Prostate gland (tissue), 2 donors: ENCODE data around the gene CPED1. TPM values are rescaled to one million over a fixed set of nuclear protein-coding genes. Genes with fewer than 3 reads are reported as not detected.
A peak's percentile ranks its signal among the peaks of the same experiment; 100 is the strongest.

Source experiments
- DNase-seq: peaks from one replicate; pipeline ENCODE4 v3.0.0-alpha.2; 2019; ENCODE audit warnings: low spot score
- H3K27ac ChIP-seq, 2 donors: fragments of 200-600 bp; sonication (generic); 2 replicates each; pipeline ENCODE4 v1.5.1; 2017 to 2019
- H3K27me3 ChIP-seq: fragments of 200-600 bp; sonication (generic); replicated peaks from 2 replicates; pipeline ENCODE4 v1.5.1; 2019; ENCODE audit not compliant: insufficient read depth
- H3K36me3 ChIP-seq, 2 donors: fragments of 200-600 bp; sonication (generic); 1 replicate in 1 of 2; 2 replicates in 1 of 2; pipeline versions ENCODE4 v1.5.1 to v1.8.1; 2017 to 2019
- H3K4me1 ChIP-seq: fragments of 200-600 bp; sonication (generic); replicated peaks from 2 replicates; pipeline ENCODE4 v1.5.1; 2019
- H3K4me3 ChIP-seq, 2 donors: fragments of 200-600 bp; sonication (generic); 2 replicates each; pipeline ENCODE4 v1.5.1; 2017 to 2019
- H3K9me3 ChIP-seq: fragments of 200-600 bp; sonication (generic); 2 replicates; pipeline ENCODE4 v1.5.1; 2017
- POLR2A ChIP-seq: fragments of 450-650 bp; IDR thresholded peaks from one replicate; pipeline ENCODE4 v1.6.1; 2016; ENCODE audit warnings: antibody characterized with exemption, mild to moderate bottlenecking
- POLR2AphosphoS5 ChIP-seq: sonication (generic); formaldehyde crosslinking; IDR thresholded peaks from one replicate; pipeline ENCODE4 v1.6.1; 2017; ENCODE audit warnings: antibody characterized with exemption
- WGBS: methylation state at CpG from one replicate; pipeline ENCODE4 v1.1.5; 2018; 5-methylcytosine and 5-hydroxymethylcytosine counted together
- intact Hi-C: fragments of 100-400 bp; cut with DNase I; formaldehyde crosslinking; loops from one replicate; pipeline ENCODE4 v1.14.2; 2022
- total RNA-seq, 2 donors: library from RNA; depleted of rRNA; stranded (reverse); fragments of >200 nt; gene quantifications; one replicate each; pipeline ENCODE4 v1.1.0, GENCODE V29; 2016
- TF ChIP-seq, protein P1 (sequence below), 4 experiments: fragments of 200-600 bp in 2 of 4; fragments of 450-650 bp in 2 of 4; sonication (generic) in 2 of 4; IDR thresholded peaks; 1 replicate in 3 of 4; 2 replicates in 1 of 4; pipeline ENCODE4 v1.5.1; 2016 to 2019; ENCODE audit warnings: antibody characterized with exemption in 4 of 4, mild to moderate bottlenecking in 2 of 4, moderate library complexity in 2 of 4

Gene CPED1
- total RNA-seq: 10 to 100 TPM; 10.7 to 23.3 TPM

DNA sequence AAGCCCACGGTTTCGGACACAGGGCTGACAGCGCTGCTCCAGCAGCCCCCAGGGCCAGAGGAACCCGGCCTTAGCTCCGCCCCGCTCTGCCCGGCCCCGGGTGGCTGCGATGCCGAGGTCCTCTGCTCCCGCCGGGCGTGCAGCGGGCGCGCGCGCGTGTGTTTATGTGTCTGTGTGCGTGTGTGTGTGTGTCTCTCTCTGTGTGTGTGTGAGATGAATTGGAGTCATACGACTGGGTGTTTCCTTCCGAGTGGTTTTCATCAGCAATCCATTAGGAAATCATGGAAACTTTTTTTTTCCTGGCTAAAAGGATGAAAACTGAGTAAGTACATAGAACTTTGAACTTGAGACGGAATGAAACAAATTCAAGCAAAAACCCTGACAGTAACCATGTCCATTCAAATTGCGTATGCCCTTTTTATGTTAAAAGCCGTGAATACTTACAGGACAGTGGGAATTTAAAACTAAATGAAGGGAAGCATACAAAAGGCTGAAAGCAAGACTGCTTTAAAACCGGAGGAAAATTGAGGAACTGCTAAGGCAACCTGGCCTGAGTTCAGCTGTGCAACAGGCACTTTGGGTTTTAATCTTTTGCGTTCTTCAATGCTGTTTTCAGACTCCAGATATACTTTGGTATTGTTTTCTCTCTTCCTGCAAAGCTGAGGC, at the start of gene CPED1:
Gene CPED1, plus strand, starts transcription at position 121 of the 666 bp plus-strand sequence. CDS start 911 bp downstream, outside the sequence.
- Histone ChIP-seq H3K4me1 (no peaks in the 10 kb centered on the region), H3K9me3 (no peaks in the 10 kb centered on the region), H3K27ac (peak within 1 kb of the TSS; percentile 74 to 80), H3K27me3 (no peaks in the 10 kb centered on the region), H3K36me3 (no peaks in the 10 kb centered on the region), H3K4me3 (peak within 1 kb of the TSS; percentile 20 to 25)
- DNase-seq: peak; percentile 29
- TF ChIP-seq POLR2AphosphoS5: peak; percentile 18
- TF ChIP-seq, protein P1, sequence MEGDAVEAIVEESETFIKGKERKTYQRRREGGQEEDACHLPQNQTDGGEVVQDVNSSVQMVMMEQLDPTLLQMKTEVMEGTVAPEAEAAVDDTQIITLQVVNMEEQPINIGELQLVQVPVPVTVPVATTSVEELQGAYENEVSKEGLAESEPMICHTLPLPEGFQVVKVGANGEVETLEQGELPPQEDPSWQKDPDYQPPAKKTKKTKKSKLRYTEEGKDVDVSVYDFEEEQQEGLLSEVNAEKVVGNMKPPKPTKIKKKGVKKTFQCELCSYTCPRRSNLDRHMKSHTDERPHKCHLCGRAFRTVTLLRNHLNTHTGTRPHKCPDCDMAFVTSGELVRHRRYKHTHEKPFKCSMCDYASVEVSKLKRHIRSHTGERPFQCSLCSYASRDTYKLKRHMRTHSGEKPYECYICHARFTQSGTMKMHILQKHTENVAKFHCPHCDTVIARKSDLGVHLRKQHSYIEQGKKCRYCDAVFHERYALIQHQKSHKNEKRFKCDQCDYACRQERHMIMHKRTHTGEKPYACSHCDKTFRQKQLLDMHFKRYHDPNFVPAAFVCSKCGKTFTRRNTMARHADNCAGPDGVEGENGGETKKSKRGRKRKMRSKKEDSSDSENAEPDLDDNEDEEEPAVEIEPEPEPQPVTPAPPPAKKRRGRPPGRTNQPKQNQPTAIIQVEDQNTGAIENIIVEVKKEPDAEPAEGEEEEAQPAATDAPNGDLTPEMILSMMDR (IDR thresholded peaks at IDR 0.05): no peak
- 11% methylated on average over 27 of the region's 27 CpGs for WGBS
- intact Hi-C loops: no loop called here

DNA sequence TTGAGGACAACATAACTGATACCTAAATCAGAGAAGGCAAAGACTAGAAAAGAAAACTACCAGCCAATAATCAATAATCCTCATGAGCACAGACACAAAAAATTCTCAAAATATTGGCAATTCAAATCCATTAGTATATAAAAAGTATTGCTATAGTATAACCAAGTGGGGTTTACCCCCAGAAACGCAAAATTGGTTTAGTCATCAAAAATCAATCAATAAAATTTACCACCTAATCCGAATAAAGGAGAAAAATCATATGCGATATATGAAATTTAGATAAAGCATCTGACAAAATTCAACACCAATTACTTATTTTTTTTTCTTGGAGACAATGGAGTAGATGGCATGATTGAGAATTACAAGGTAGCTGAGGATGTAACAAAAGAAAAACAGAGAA, 49.2 kb upstream of the CPED1 start:
- intact Hi-C loops: no loop called here
- Histone ChIP-seq H3K4me1 (no peaks in the 10 kb centered on the region), H3K9me3 (no peaks in the 10 kb centered on the region), H3K4me3 (no peak overlapping the region), H3K36me3 (no peaks in the 10 kb centered on the region), H3K27me3 (no peaks in the 10 kb centered on the region), H3K27ac (no peak overlapping the region)
- TF ChIP-seq, protein P1 (IDR thresholded peaks at IDR 0.05): no peak
- TF ChIP-seq POLR2A (no peak), POLR2AphosphoS5 (no peak)
- DNase-seq: no peak
- 97% methylated on average over 3 of the region's 3 CpGs for whole genome bisulfite sequencing

DNA sequence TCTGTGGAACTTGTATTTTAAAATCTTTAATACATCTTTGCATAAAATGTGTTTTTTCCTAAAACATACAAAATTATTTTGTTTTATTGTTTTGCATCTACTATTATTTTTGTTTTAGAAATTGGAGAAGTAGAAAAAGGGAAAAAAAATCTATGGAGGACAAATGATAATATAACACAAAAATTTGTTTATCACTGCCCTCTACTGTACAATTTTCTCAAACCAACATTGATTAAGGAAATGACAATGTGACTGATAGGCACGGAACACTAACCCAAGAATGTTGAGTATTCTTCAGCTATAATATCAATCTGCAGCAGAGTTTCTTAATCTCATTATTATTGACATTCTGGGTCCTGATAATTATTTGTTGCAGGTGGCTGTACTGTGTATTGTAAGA, 47.4 kb upstream of the CPED1 start:
- WGBS: 26% methylated on average over 1 of the region's 1 CpG
- Histone ChIP-seq H3K27ac (no peak overlapping the region), H3K27me3 (no peaks in the 10 kb centered on the region), H3K36me3 (no peaks in the 10 kb centered on the region), H3K9me3 (no peaks in the 10 kb centered on the region), H3K4me3 (no peak overlapping the region), H3K4me1 (no peaks in the 10 kb centered on the region)
- TF ChIP-seq, protein P1 (IDR thresholded peaks at IDR 0.05): peak in 3 of 4 experiments; percentile 24 to 57 (median 47)
- TF ChIP-seq POLR2AphosphoS5 (no peak), POLR2A (no peak)
- intact Hi-C loops: loop anchor here (2.0 kb wide), 1 partner anchor 136 kb away; no protein-coding TSS in a partner anchor
- no peak for DNase-seq

DNA sequence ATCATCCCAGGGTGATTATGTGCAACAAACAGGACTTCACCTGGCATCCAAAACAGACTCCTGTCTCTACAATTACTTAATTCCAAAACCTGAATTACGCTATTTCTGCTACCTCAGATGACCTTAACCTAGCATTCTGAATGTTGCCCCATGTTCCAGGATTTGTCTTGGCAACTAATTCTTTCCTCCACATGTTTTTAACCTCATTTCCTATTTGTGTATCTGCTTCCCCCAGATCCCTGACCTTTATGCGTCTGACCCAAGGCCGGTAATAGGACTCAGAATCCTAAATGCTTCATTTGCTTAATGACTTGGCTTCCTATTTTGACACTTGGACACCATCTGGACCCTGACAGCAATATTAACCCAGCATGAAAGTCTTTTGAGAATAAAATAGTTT, 46.7 kb upstream of the CPED1 start:
- Histone ChIP-seq H3K4me3 (no peak overlapping the region), H3K27ac (no peak overlapping the region), H3K4me1 (no peaks in the 10 kb centered on the region), H3K9me3 (no peaks in the 10 kb centered on the region), H3K36me3 (no peaks in the 10 kb centered on the region), H3K27me3 (no peaks in the 10 kb centered on the region)
- no peak for DNase-seq
- intact Hi-C loops: loop anchor here (2.0 kb wide), 1 partner anchor 137 kb away; no protein-coding TSS in a partner anchor
- WGBS: 66% methylated on average over 3 of the region's 3 CpGs
- no peak for TF ChIP-seq POLR2A
- TF ChIP-seq, protein P1 (IDR thresholded peaks at IDR 0.05): no peak
- no peak for TF ChIP-seq POLR2AphosphoS5

DNA sequence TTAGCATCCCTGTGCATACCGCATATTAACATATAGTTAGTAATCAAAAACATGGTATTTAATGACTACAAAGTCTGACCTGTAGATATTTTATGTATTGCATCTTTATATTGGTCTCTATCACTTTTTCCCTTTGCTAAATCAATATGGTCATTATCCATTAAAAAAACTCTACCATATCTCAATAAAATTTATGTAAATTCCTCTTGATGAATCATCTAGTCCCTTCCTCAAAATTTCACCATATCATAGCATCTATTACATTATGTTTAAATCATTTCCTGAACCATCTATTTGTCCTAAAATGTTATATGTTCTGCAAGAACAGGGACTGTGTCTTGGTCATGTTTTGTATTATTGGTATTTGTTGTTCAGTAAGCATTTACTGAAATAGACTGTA, 45.6 kb upstream of the CPED1 start:
- TF ChIP-seq, protein P1 (IDR thresholded peaks at IDR 0.05): no peak
- TF ChIP-seq POLR2A: no peak
- H3K4me1 ChIP-seq: no peaks in the 10 kb centered on the region
- H3K4me3 ChIP-seq: no peak overlapping the region
- H3K36me3 ChIP-seq: no peaks in the 10 kb centered on the region
- no peaks in the 10 kb centered on the region for H3K27me3 ChIP-seq
- no peak overlapping the region for H3K27ac ChIP-seq
- WGBS: 100% methylated on average over 1 of the region's 1 CpG
- intact Hi-C loops: no loop called here
- DNase-seq: no peak
- no peaks in the 10 kb centered on the region for H3K9me3 ChIP-seq
